Thoracic aorta (tissue), 2 donors: Measurements from ENCODE around the gene PDPK1. TPM values are rescaled to one million over a fixed set of nuclear protein-coding genes. Genes with fewer than 3 reads are reported as not detected.
A peak's percentile ranks its signal among the peaks of the same experiment; 100 is the strongest.

Source experiments
- ATAC-seq: fragments of 150-250 bp; one replicate; pipeline ENCODE4 v1.8.0; 2017; ENCODE audit warnings: low read depth; ENCODE audit not compliant: insufficient number of reproducible peaks, low FRiP score
- DNase-seq: peaks from one replicate; pipeline ENCODE4 v3.0.0-alpha.2; 2020; ENCODE audit warnings: low spot score
- H3K27ac ChIP-seq, 2 donors: fragments of 200-600 bp; sonication (generic); 1 replicate in 1 of 2; 2 replicates in 1 of 2; pipeline ENCODE4 v1.5.1; 2016; ENCODE audit warnings: mild to moderate bottlenecking in 2 of 2, moderate library complexity in 2 of 2
- H3K27me3 ChIP-seq: fragments of 200-600 bp; sonication (generic); replicated peaks from 2 replicates; pipeline ENCODE4 v1.6.0; 2016; ENCODE audit warnings: mild to moderate bottlenecking; ENCODE audit not compliant: insufficient read depth
- H3K36me3 ChIP-seq: fragments of 200-600 bp; sonication (generic); one replicate; pipeline ENCODE4 v1.5.1; 2016
- H3K4me1 ChIP-seq, 2 donors: fragments of 200-600 bp; sonication (generic); 1 replicate in 1 of 2; 2 replicates in 1 of 2; pipeline versions ENCODE4 v1.5.1 to v1.6.0; 2016; ENCODE audit warnings: low read depth in 2 of 2, mild to moderate bottlenecking in 1 of 2; ENCODE audit not compliant: control insufficient read depth in 1 of 2
- H3K4me3 ChIP-seq: fragments of 200-600 bp; sonication (generic); 2 replicates; pipeline ENCODE4 v1.5.1; 2016; ENCODE audit warnings: mild to moderate bottlenecking
- H3K9me3 ChIP-seq: fragments of 200-600 bp; sonication (generic); 2 replicates; pipeline ENCODE4 v1.5.1; 2016
- CTCF ChIP-seq: fragments of 200-600 bp; sonication (generic); IDR thresholded peaks from one replicate; pipeline ENCODE4 v1.5.1; 2019; ENCODE audit warnings: antibody characterized with exemption
- total RNA-seq, 2 donors: library from RNA; depleted of rRNA; stranded (reverse); fragments of >200 nt; gene quantifications; one replicate each; pipeline versions ENCODE4 v1.1.0 to v1.2.3, GENCODE V29; 2016

Gene PDPK1
- total RNA-seq, 2 donors from 2014 or later = 31.9 to 44.3 TPM

GRCh38 chr16:2494616-2495015 lies 43.2 kb upstream of the PDPK1 start:
- H3K9me3 ChIP-seq = no peaks in the 10 kb centered on the region
- no peak overlapping the region for H3K27ac ChIP-seq
- H3K36me3 ChIP-seq = no peaks in the 10 kb centered on the region
- ATAC-seq (no peak), DNase-seq (no peak)
- no peak overlapping the region for H3K4me3 ChIP-seq
- peaks cover 21 to 36% of the 10 kb centered on the region in 2 donors for H3K4me1 ChIP-seq
- H3K27me3 ChIP-seq = no peaks in the 10 kb centered on the region
- no peak for TF ChIP-seq CTCF

GRCh38 chr16:2495041-2495440 lies 42.8 kb upstream of the PDPK1 start:
- H3K4me3 ChIP-seq = no peak overlapping the region
- no peaks in the 10 kb centered on the region for H3K36me3 ChIP-seq
- no peaks in the 10 kb centered on the region for H3K27me3 ChIP-seq
- no peak for TF ChIP-seq CTCF
- no peak overlapping the region for H3K27ac ChIP-seq
- no peaks in the 10 kb centered on the region for H3K9me3 ChIP-seq
- H3K4me1 ChIP-seq = peaks cover 21 to 38% of the 10 kb centered on the region in 2 donors
- ATAC-seq (no peak), DNase-seq (no peak)

- Histone ChIP-seq H3K36me3 (no peaks in the 10 kb centered on the region), H3K27ac (no peak overlapping the region), H3K4me3 (no peak overlapping the region), H3K4me1 (peaks cover 23 to 45% of the 10 kb centered on the region in 2 donors), H3K27me3 (no peaks in the 10 kb centered on the region), H3K9me3 (no peaks in the 10 kb centered on the region)
- TF ChIP-seq CTCF = no peak
- DNase-seq (no peak), ATAC-seq (no peak)
Observed at GRCh38 chr16:2496223-2497115, 41.4 kb upstream of the PDPK1 start.

- Histone ChIP-seq H3K27me3 (no peaks in the 10 kb centered on the region), H3K4me3 (no peak overlapping the region), H3K36me3 (no peaks in the 10 kb centered on the region), H3K9me3 (no peaks in the 10 kb centered on the region), H3K4me1 (peaks cover 29 to 52% of the 10 kb centered on the region in 2 donors), H3K27ac (no peak overlapping the region)
- TF ChIP-seq CTCF = no peak
- ATAC-seq = no peak
- no peak for DNase-seq
Observed at GRCh38 chr16:2497116-2497630, 40.6 kb upstream of the PDPK1 start.

- ATAC-seq (no peak), DNase-seq (no peak)
- TF ChIP-seq CTCF = no peak
- no peaks in the 10 kb centered on the region for H3K9me3 ChIP-seq
- H3K27ac ChIP-seq = peak overlapping the region in 1 of 2 donors; percentile 10
- H3K4me3 ChIP-seq = no peak overlapping the region
- peaks cover 29 to 52% of the 10 kb centered on the region in 2 donors for H3K4me1 ChIP-seq
- no peaks in the 10 kb centered on the region for H3K27me3 ChIP-seq
- no peaks in the 10 kb centered on the region for H3K36me3 ChIP-seq
Observed at GRCh38 chr16:2497695-2498484, 39.9 kb upstream of the PDPK1 start.
